Epidermal melanocyte (primary cell): Measurements from ENCODE around the gene MAGI2.
A peak's percentile ranks its signal among the peaks of the same experiment; 100 is the strongest.

Experiments
- DNase-seq: peaks from one replicate; pipeline ENCODE4 v3.0.0; 2011; ENCODE audit warnings: low spot score; ENCODE audit not compliant: insufficient read length

Gene MAGI2

DNA sequence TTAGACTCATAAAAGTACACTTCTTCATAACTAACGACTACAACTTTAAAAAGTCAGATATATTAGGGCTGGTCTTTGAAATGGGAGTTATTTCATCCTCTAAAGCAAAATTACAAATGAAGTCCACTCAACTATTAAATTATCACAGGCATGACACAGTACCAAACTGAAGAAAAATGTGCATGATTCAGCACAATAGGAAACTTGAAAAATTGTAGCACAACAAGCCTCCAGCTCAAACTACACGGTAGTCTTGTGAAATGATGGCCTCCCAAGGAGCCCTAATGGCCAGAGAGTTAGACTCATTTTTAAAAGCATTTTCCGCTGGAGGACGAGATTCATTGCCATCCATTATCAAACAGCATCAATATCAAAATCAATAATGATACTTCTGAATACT lies 76.4 kb downstream of the MAGI2 start:
- DNase-seq, result no peak

DNA sequence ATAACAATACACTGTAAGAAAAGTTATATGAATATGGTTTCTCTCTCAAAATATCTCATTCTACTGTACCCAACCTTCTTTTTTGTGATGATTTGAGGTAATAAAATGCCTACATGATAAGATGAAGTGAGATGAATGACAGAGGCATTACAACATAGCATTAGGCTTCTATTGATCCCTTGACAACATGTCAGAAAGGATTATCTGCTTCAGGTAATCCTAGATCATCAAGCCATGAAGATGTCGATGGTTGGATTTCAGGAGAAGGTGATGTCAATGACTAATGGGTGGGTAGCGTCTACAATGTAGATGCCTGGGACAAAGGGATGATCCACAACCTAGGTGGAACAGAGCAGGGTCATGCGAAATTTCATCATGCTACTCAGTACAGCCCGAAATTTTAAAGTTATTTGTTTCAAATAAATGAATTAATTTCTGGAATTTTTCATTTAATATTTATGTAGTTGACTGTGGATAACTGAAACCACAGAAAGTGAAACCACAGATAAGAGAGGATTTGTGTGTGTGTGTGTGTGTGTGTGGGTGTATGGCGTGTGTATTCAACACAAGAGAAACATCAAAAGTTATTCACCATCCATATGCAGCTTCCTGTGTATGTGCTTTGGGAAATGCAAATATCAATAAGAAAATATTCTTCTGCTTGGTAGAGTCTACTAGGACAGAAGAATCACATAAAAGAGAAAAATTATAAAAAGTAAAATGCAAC lies 77.0 kb downstream of the MAGI2 start:
- DNase-seq, result no peak

DNA sequence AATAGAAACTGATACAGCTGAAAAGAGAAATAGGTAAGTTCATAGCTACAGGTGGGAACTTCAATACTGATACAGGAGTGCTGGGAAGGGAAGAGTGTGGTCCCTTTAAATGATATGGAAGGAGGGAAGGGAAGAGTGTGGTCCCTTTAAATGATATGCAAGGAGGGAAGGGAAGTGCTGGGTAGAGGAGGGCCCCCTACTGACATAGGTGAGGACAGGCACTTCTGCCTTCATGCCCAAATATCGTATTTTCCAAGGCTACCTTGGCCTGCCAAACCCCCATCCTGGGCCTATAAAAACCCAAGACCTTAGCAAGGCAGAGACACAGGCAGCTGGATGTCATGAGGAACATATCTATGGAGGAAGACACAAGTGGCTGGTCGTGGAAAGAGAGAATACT lies 92.3 kb downstream of the MAGI2 start:
- DNase-seq, result no peak

DNA sequence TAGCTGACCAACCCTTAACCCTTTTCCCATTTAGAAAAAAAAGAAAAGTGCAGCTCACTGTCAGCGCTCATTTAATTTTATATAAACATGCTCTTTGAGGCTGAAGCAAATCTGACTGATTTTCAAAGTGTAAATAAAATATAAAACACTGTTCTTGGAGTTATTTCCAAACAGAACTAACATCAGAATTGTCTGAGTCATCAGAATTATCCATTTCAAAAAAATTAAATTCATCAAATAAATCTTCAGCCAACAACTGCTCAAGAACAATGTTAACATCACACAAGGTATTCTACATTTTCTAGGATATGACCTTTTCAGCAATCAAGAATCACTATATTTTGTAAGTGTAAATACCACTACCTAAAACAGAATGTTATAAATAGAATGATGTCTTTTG lies 93.6 kb downstream of the MAGI2 start:
- no peak for DNase-seq

DNA sequence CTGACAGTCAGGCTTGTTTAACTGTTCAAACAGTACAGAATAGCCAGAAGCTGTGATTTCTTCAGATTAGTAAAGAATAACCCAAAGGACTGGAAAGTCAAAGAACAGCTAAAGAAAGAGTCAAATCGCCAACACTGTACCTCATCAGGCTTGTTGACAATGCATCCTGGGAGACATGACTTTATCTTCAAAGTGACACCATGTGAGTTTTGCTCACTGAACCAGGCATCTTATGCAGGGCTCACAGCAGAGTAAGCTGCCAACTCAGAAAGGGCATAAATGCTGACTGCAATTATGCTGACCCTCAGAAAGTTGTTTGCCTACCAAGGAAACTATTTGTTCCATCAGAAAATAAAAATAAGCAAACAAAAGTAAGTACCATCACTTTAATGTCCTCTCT lies 96.4 kb downstream of the MAGI2 start:
- no peak for DNase-seq

DNA sequence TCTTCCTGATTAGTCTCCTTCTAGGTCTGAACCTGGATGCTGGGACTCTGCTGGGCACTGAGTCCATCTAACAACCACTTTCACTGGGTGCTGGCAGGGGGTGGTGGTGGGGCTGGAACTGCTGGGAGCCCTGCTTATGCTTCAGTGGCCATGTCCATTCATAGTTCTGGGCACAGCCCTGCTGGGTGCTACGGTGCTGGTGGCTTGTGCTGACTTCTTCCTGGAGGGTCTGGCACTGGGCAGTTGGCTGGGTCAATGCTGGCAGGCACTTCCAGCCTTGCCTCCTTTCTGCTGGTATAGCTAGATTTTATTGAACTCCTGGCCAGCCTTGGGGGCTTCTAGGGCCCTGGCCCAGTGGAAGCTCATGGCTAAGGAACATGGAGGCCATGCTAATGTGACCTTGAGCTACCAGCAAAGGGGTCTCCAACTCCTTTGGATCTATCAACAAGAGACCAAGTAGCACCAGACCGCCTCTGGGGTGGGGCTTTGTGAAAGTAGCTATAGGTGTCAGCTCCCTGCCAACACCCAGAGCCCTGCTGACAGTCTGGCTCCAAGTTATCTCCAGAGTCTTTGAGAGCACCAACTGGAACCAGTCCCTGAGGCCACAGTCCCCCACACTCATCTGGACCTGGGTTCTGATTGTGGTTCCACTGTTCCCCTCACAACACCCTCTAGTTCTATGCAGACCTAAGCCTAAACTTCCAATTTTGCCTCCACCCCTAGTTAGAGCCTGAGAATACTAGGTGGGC lies 99.6 kb downstream of the MAGI2 start:
- no peak for DNase-seq

DNA sequence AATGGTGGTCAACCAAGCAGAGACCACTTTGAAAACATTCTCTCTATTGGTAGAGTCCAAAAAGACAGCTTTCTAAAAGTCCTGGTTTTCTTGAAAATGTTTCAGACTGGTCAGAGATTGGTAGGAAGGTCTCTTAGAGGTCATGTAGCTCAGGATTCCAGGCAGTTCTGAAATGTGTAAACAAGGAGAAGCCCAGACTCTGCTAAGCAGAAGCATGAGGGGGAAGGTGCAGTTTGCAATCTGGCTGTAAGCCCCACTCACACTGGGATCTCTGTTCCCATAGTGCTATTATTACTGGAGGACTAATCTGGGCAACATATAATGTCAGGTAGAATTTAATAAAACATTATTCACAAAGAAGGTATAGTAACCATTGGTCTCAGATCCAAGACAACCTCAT lies 101.1 kb downstream of the MAGI2 start:
- DNase-seq, result no peak

DNA sequence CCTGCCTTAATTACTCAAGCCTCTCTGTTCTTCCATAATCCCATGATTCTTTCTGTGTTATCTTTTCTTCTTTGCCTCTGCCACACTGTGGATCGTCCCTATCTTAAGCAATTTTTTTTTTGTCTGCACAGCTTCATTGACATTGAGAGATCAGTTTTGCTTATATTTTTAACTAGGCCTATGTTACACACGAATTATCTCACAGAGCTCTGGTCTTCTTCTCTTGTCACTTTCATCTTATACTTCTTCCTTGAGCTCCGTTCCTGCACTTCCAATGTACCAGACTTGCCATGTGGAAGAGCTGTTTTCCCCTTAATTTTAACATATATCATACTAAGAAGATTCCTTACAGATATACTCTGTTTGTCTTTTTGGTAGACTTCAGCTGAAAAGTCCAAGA lies 106.1 kb downstream of the MAGI2 start:
- DNase-seq, result no peak

DNA sequence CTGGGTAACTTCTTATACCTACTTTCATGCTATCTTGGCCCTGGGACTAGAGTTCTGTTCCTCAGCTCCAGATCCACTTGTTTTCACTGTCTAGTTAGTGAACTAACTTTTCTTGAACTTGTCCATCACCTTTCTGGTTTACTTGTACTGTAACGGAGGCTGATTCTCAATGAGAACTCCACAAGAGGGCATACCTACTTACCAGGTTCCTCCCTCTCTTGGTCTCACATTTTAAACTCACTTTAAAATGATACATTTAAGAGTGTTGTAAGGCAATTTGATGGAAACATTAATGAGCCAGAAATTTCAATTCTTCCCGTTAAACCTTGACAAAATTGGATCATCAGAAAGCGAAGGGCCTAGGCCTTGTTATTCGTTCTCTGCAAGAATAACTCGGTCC lies 111.6 kb downstream of the MAGI2 start:
- no peak for DNase-seq

DNA sequence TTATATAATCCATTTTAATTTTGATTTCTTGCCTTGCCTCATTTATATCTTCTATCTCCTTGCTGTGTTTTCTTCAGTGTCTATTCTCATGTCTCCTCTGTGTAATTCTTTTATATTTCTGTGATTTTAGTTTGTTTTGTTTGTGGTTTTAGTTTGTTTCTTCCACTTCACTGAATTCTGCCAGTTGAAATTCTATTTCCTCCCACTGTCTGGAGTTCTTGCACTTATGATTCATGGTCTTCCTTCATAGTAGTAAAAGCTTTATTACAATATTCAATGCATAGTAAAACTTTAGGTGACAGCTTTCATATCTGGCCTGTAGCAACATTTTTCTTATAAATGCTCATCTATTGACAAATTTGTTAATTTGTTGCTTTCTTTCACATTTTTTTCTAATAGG lies 113.3 kb downstream of the MAGI2 start:
- no peak for DNase-seq

DNA sequence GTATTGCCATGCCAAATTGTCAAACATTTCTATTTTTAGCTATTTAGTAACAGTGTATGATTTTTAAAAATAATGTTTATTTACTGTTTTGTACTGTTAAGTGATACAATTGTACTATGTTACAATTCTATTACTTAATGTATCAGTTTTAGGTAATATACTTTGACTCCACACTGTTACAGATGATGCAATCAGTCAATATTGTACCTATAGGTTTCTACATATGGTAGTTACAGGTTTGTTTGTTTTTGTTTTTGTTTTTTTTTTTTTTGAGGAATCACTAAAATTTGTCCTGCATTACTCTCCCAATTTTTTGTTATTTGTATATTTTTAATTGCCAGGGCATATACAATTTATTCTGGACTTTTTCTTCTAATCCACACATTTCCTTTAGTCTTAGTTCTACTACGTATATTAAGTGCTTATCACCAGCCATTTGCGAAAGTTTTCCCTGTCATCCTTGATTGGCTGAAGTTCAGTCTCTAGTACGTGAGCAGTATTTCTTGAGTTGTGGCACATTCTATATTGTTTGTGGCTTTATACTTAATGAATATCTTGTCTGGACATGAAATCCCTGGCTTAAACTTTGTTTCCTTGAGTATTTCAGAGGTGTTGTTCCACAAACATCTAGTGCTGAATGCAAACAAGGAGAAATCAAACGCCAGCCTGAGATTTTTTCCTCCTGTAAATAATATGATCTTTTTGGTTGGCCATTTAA lies 114.1 kb downstream of the MAGI2 start:
- DNase-seq, result no peak

DNA sequence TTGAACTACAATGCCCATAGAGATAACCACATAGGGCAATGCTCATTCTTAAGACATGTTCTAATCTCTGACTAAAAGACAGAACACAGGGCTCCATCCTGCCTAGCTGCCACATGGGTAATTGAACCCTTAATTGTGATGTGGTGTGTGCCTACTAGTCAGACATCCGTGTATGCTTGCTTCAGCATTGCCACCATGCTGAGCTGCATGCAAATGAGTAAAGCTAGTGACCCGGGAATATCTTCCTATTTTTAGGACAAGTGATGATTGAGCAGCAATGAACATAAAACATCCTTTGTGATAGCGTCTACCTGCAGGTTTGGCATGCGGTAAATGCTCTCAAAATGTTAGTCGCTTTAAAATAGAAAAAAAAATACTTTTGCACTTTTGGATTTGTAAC lies 115.8 kb downstream of the MAGI2 start:
- no peak for DNase-seq

DNA sequence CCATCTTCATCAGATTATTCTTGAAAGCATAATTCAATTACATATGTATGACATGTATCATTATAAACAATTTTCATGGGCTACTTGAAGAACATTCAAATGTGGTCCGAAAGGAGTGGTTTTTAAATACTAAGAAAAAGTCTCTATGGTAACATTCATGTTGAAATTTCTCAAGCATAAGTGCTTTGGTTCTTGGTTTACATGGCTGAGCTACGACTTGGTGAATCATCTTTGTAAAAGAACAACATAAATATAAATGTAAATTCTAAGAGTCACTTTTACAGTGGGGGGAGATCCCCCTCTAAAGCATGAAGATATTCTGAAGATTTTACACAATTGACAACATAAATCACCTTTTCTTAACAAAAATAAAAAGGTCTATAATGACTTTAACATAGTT lies 118.6 kb downstream of the MAGI2 start:
- DNase-seq, result no peak

DNA sequence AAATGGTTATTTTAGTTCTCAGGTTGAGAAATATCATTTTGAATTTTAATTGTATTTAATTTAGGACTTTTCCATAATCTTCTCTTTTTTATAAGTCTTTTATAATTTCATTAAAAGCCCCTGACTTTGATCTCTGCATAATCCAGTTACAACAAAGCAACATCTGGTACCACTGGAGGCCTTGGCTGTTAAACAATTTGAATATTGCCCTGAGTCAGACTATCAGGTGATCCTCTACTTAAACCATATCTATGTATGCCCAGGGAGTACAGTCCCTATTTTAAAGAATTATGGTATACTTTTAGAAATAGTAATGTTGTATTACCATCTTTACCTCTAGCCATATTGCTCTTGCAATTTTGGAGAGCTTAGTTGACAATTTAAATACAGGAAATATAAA lies 119.1 kb downstream of the MAGI2 start:
- DNase-seq, result no peak

DNA sequence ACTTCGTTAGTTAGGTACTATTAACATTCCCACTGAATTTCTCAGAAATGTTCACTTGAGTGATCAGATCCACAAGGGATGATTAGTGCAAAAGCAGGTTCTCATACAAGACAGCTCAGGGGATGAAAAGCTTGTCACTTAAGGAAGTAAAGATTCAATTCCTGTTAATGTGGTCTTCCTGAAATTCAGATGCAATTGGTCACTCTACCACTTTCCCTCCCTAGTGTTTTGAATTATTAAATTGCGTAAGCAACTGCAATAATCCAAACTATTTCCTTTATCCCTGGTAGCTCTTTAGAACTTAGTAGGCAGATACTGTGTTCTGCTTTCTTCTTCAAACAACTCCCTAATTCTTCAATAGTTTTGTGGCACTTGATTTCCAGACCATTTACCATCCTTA lies 121.4 kb downstream of the MAGI2 start:
- no peak for DNase-seq

DNA sequence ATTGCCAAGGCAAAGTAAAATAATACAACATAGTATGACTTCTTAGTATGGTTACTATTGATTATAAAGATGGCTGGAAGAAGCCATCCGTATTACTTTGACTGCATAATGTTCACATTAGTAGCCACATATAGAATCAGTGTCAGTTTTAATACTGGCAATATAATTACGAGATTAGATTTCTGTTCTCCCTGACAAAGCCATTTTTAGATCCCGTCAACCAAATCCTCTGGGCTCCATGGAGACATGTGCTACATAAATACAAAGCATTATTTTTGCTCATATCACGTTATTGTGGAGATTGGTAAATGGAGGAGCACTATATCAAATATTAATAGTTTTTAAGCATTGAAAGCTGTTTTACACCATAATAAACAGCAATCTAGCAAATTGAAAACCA lies 124.0 kb downstream of the MAGI2 start:
- DNase-seq, result no peak

DNA sequence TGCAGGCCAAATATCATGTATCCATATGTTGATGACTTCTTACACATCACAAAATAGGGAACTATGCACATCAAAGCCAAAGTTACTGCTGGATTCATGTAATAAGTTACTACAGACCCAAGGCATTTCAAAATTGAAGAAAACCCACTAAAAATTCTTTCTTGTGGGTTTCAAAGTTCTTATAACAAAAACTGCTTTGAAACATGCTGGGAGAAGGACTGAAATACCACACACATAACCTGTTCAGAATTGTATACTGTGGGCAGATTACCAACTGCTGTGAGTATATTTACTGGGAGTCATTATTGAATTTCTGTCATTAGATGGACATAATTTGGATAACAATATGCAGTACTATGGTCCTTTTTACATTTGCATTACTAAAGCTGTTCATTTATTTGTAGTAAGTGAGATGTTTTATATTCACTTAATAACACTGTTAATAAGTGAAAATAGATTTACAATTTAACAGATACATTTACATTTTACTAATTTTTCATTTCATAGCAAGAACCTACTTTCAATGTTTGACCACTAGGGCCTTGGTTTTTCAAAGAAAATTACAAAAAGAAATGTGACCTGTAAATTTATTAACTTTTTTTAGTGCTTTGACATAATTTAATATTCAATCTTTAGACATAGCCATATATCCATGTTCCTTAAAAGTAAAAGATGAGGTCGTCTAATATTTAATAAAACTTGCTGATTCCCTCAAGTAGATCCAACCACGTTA lies 132.6 kb downstream of the MAGI2 start:
- DNase-seq, result no peak

DNA sequence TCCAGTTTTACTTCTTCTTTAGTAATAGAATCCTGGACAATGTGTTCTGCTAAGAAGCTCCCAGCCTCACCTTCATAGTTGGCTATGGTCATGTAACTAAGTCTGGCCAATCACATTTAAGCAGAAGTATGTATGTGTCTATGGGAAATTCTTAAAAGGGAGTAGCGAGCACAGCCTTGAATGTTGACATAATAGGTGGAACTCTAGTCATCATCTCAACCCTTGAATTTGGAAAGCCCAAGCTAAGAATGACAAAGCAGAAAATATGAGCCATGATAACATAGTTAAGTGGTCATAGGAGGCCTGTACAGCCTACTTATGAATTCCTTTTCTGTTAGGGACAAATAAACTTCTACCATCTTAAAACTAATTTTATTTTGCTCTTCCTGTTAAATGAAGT lies 134.1 kb downstream of the MAGI2 start:
- no peak for DNase-seq

DNA sequence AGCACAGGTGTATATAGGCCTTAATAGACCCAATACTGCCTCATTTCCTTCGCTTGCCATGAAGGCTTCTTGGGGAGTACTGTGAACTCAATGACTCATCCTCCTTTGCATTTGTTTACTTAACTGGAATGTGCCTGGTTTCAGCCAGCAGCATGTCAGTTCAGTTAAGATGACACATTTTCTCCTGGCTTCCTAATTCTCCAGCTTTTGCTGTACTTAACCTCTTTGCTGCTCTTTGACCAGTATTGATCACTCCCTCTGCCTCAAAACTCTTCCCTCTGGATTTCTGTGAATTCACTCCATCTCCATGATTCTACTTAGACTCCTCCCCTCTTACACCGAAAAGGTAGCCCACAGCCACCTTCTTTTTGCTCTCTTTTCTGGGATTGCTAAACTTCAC lies 135.7 kb downstream of the MAGI2 start:
- peak; percentile 25 for DNase-seq

DNA sequence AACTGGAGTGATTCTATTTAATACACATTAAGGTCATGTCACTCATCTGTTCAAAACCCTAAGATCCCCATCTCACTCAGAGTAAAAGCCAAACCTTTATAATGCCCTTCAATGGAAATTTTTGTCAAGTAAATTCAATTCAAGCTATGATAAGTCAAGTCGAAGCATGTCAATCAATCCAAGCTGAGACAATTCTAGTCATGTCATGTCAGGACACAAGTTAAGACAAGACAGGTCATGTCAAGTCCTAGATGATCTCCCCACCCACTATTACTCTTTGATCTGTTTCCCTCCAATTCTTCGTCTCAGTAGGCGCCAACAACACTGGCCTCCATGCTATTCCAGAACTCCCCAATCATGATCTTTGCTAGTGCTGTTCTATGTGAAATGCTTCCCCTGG lies 141.4 kb downstream of the MAGI2 start:
- DNase-seq, result no peak

DNA sequence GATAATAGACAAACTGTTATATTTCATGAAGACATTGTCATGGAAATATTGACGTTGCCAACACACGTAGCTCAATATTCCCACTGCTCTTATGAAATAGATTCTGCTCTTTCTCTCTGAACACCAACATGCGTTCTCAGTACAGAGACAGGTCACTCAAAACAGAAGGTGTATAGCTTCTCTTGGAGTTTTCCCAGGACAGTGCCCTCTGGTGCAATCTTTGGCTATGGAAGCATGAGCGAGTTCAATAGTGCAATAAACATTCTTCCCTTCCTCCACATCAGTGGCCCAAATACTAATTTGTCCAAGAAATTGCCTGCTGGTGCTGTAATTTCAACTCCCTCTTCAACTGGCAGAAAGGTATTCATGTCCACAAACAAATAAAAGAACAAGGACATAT lies 145.3 kb downstream of the MAGI2 start:
- DNase-seq, result no peak

DNA sequence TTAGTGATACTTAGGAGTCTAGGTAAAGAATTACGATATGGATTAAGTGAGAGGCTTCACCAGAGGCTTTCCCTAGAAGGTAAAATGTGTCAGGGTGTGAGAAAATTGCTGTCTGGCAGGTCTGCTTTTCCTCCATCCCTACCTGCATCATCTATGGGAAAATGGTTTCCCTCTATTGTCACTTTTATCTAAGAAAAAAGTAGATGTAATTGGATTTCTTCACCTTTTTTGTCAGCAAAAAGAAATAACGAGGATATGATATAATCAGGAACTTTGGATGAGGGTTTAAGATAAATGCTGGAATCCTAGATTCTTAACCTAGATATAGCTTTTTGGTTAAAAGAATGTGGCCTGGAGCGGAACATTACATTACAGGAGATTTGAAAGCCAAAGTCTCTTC lies 146.1 kb downstream of the MAGI2 start:
- no peak for DNase-seq
